ENCODE measurements around the gene PTPN13. TPM values are rescaled to one million over a fixed set of nuclear protein-coding genes. Genes with fewer than 3 reads are reported as not detected.

Gene PTPN13
- total RNA-seq, 2 donors from 2014 or later, result 18.6 to 36.4 TPM

DNA sequence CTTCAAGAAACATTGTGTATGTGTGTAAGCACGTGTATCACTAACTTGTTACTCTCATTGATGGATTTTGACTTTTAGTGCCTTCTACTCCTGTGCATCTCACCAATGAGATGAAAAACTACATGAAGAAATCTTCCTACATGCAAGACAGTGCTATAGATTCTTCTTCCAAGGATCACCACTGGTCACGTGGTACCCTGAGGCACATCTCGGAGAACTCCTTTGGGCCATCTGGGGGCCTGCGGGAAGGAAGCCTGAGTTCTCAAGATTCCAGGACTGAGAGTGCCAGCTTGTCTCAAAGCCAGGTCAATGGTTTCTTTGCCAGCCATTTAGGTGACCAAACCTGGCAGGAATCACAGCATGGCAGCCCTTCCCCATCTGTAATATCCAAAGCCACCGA, 168.5 kb downstream of the PTPN13 start:
- no peaks in the 10 kb centered on the region for H3K4me1 ChIP-seq (ENCODE audit: control insufficient read depth in 1 of 2, low read depth in 2 of 2)
- DNase-seq (ENCODE audit: low spot score) (no peak), ATAC-seq (ENCODE audit: insufficient number of reproducible peaks, low FRiP score, low read depth) (no peak)
- TF ChIP-seq, protein P1, sequence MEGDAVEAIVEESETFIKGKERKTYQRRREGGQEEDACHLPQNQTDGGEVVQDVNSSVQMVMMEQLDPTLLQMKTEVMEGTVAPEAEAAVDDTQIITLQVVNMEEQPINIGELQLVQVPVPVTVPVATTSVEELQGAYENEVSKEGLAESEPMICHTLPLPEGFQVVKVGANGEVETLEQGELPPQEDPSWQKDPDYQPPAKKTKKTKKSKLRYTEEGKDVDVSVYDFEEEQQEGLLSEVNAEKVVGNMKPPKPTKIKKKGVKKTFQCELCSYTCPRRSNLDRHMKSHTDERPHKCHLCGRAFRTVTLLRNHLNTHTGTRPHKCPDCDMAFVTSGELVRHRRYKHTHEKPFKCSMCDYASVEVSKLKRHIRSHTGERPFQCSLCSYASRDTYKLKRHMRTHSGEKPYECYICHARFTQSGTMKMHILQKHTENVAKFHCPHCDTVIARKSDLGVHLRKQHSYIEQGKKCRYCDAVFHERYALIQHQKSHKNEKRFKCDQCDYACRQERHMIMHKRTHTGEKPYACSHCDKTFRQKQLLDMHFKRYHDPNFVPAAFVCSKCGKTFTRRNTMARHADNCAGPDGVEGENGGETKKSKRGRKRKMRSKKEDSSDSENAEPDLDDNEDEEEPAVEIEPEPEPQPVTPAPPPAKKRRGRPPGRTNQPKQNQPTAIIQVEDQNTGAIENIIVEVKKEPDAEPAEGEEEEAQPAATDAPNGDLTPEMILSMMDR (IDR thresholded peaks at IDR 0.05), result no peak
- H3K9me3 ChIP-seq, result no peaks in the 10 kb centered on the region
- no peaks in the 10 kb centered on the region for H3K36me3 ChIP-seq
- H3K4me3 ChIP-seq, result no peak overlapping the region
- no peak overlapping the region for H3K27ac ChIP-seq
- no peaks in the 10 kb centered on the region for H3K27me3 ChIP-seq (replicated peaks; ENCODE audit: insufficient read depth)

DNA sequence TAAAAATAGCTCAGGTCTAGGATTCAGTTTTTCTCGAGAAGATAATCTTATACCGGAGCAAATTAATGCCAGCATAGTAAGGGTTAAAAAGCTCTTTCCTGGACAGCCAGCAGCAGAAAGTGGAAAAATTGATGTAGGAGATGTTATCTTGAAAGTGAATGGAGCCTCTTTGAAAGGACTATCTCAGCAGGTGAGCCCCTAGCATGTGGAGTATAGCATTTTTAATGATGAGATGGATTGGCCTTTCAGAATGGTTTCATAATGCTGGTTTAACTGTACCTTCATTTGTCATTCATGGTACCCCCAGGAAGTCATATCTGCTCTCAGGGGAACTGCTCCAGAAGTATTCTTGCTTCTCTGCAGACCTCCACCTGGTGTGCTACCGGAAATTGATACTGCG, 175.7 kb downstream of the PTPN13 start:
- no peak for DNase-seq (ENCODE audit: low spot score)
- no peak overlapping the region for H3K4me3 ChIP-seq
- TF ChIP-seq, protein P1 (IDR thresholded peaks at IDR 0.05), result no peak
- H3K27me3 ChIP-seq (replicated peaks; ENCODE audit: insufficient read depth), result no peaks in the 10 kb centered on the region
- H3K4me1 ChIP-seq (ENCODE audit: control insufficient read depth in 1 of 2, low read depth in 2 of 2), result no peaks in the 10 kb centered on the region
- H3K36me3 ChIP-seq, result no peaks in the 10 kb centered on the region
- no peak overlapping the region for H3K27ac ChIP-seq
- ATAC-seq (ENCODE audit: insufficient number of reproducible peaks, low FRiP score, low read depth), result no peak
- no peaks in the 10 kb centered on the region for H3K9me3 ChIP-seq

DNA sequence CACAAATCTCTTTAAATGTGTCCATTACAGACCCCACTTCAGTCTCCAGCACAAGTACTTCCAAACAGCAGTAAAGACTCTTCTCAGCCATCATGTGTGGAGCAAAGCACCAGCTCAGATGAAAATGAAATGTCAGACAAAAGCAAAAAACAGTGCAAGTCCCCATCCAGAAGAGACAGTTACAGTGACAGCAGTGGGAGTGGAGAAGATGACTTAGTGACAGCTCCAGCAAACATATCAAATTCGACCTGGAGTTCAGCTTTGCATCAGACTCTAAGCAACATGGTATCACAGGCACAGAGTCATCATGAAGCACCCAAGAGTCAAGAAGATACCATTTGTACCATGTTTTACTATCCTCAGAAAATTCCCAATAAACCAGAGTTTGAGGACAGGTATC, 177.0 kb downstream of the PTPN13 start:
- Histone ChIP-seq H3K27ac (no peak overlapping the region), H3K9me3 (no peaks in the 10 kb centered on the region), H3K4me1 (ENCODE audit: control insufficient read depth in 1 of 2, low read depth in 2 of 2) (no peaks in the 10 kb centered on the region), H3K4me3 (no peak overlapping the region), H3K36me3 (no peaks in the 10 kb centered on the region), H3K27me3 (replicated peaks; ENCODE audit: insufficient read depth) (no peaks in the 10 kb centered on the region)
- DNase-seq (ENCODE audit: low spot score) (no peak), ATAC-seq (ENCODE audit: insufficient number of reproducible peaks, low FRiP score, low read depth) (no peak)
- TF ChIP-seq, protein P1 (IDR thresholded peaks at IDR 0.05), result no peak

DNA sequence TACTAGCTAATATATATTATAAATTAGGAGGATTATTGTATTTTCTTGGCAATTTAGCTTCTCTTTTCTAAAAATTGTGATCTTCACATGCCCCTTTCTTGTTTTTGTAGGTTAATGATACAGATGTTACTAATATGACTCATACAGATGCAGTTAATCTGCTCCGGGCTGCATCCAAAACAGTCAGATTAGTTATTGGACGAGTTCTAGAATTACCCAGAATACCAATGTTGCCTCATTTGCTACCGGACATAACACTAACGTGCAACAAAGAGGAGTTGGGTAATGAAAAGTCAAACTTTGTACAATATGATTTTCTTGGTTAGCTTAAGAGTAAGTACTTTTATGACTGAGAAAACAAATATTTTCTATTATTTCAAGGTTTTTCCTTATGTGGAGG, 180.9 kb downstream of the PTPN13 start:
- Histone ChIP-seq H3K4me3 (no peak overlapping the region), H3K9me3 (no peaks in the 10 kb centered on the region), H3K27me3 (replicated peaks; ENCODE audit: insufficient read depth) (no peaks in the 10 kb centered on the region), H3K4me1 (ENCODE audit: control insufficient read depth in 1 of 2, low read depth in 2 of 2) (no peaks in the 10 kb centered on the region), H3K36me3 (peaks cover 3% of the 10 kb centered on the region), H3K27ac (no peak overlapping the region)
- ATAC-seq (ENCODE audit: insufficient number of reproducible peaks, low FRiP score, low read depth) (no peak), DNase-seq (ENCODE audit: low spot score) (no peak)
- TF ChIP-seq, protein P1 (IDR thresholded peaks at IDR 0.05), result no peak

DNA sequence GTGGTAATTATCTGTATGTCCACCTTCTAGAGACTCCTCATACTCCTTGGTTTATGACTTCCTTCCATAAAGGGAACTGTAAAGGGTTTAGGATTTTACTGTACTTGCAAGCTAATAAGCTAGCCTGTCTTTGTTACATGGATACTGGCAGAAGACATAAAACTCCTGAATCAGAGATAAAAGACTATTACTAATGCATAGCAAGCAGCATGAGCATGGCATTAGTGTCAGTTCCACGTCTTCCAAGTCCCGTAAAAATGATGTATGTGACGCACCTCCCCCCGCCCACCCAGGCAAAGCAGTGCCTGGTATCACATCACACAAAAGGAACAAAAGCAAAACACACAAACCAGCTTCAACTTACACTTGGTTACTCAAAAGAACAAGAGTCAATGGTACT, 184.1 kb downstream of the PTPN13 start:
- ATAC-seq (ENCODE audit: insufficient number of reproducible peaks, low FRiP score, low read depth) (no peak), DNase-seq (ENCODE audit: low spot score) (no peak)
- H3K27me3 ChIP-seq (replicated peaks; ENCODE audit: insufficient read depth), result no peaks in the 10 kb centered on the region
- no peaks in the 10 kb centered on the region for H3K9me3 ChIP-seq
- TF ChIP-seq, protein P1 (IDR thresholded peaks at IDR 0.05), result no peak
- no peak overlapping the region for H3K4me3 ChIP-seq
- no peaks in the 10 kb centered on the region for H3K4me1 ChIP-seq (ENCODE audit: control insufficient read depth in 1 of 2, low read depth in 2 of 2)
- H3K27ac ChIP-seq, result no peak overlapping the region
- H3K36me3 ChIP-seq, result peaks cover 4% of the 10 kb centered on the region
